Measurements from ENCODE around the gene NTRK2.

NTRK2 gene

GRCh38 chr9:84990850-84991513, 321.5 kb downstream of the NTRK2 start:
- Mint-ChIP-seq H3K4me3 (no peak overlapping the region), H3K36me3 (no peaks in the 10 kb centered on the region), H3K27me3 (peaks cover 4% of the 10 kb centered on the region), H3K27ac (no peak overlapping the region), H3K4me1 (ENCODE audit: low read depth) (no peaks in the 10 kb centered on the region), H3K9me3 (ENCODE audit: low read depth) (no peaks in the 10 kb centered on the region)

- Mint-ChIP-seq H3K9me3 (ENCODE audit: low read depth) (no peaks in the 10 kb centered on the region), H3K4me1 (ENCODE audit: low read depth) (no peaks in the 10 kb centered on the region), H3K4me3 (no peak overlapping the region), H3K27me3 (peaks cover 4% of the 10 kb centered on the region), H3K27ac (no peak overlapping the region), H3K36me3 (no peaks in the 10 kb centered on the region)
Measured at GRCh38 chr9:84991514-84991870, 322.0 kb downstream of the NTRK2 start.

- Mint-ChIP-seq H3K27ac (no peak overlapping the region), H3K4me3 (no peak overlapping the region), H3K4me1 (ENCODE audit: low read depth) (no peaks in the 10 kb centered on the region), H3K9me3 (ENCODE audit: low read depth) (no peaks in the 10 kb centered on the region), H3K27me3 (peaks cover 5% of the 10 kb centered on the region), H3K36me3 (no peaks in the 10 kb centered on the region)
Measured at GRCh38 chr9:84992381-84992780, 322.9 kb downstream of the NTRK2 start.

GRCh38 chr9:84993105-84993504, 323.6 kb downstream of the NTRK2 start:
- Mint-ChIP-seq H3K9me3 (ENCODE audit: low read depth) (no peaks in the 10 kb centered on the region), H3K4me1 (ENCODE audit: low read depth) (no peaks in the 10 kb centered on the region), H3K36me3 (no peaks in the 10 kb centered on the region), H3K27ac (no peak overlapping the region), H3K27me3 (peaks cover 8% of the 10 kb centered on the region), H3K4me3 (no peak overlapping the region)

- no peak overlapping the region for H3K4me3 Mint-ChIP-seq
- H3K9me3 Mint-ChIP-seq (ENCODE audit: low read depth) = no peaks in the 10 kb centered on the region
- no peak overlapping the region for H3K27ac Mint-ChIP-seq
- H3K36me3 Mint-ChIP-seq = no peaks in the 10 kb centered on the region
- peaks cover 7% of the 10 kb centered on the region for H3K27me3 Mint-ChIP-seq
- no peaks in the 10 kb centered on the region for H3K4me1 Mint-ChIP-seq (ENCODE audit: low read depth)
Measured at GRCh38 chr9:84996029-84996428, 326.5 kb downstream of the NTRK2 start.

GRCh38 chr9:84996716-84997115, 327.2 kb downstream of the NTRK2 start:
- peaks cover 2% of the 10 kb centered on the region for H3K36me3 Mint-ChIP-seq
- no peaks in the 10 kb centered on the region for H3K4me1 Mint-ChIP-seq (ENCODE audit: low read depth)
- no peak overlapping the region for H3K27ac Mint-ChIP-seq
- no peaks in the 10 kb centered on the region for H3K9me3 Mint-ChIP-seq (ENCODE audit: low read depth)
- H3K27me3 Mint-ChIP-seq = peaks cover 6% of the 10 kb centered on the region
- H3K4me3 Mint-ChIP-seq = no peak overlapping the region

- no peaks in the 10 kb centered on the region for H3K9me3 Mint-ChIP-seq (ENCODE audit: low read depth)
- no peak overlapping the region for H3K4me3 Mint-ChIP-seq
- H3K27me3 Mint-ChIP-seq = peaks cover 6% of the 10 kb centered on the region
- no peak overlapping the region for H3K27ac Mint-ChIP-seq
- peaks cover 2% of the 10 kb centered on the region for H3K36me3 Mint-ChIP-seq
- H3K4me1 Mint-ChIP-seq (ENCODE audit: low read depth) = no peaks in the 10 kb centered on the region
Measured at GRCh38 chr9:84997472-84997871, 327.9 kb downstream of the NTRK2 start.

- Mint-ChIP-seq H3K27ac (no peak overlapping the region), H3K4me3 (no peak overlapping the region), H3K9me3 (ENCODE audit: low read depth) (no peaks in the 10 kb centered on the region), H3K36me3 (peaks cover 2% of the 10 kb centered on the region), H3K4me1 (ENCODE audit: low read depth) (no peaks in the 10 kb centered on the region), H3K27me3 (peaks cover 10% of the 10 kb centered on the region)
Measured at GRCh38 chr9:84998639-84999038, 329.1 kb downstream of the NTRK2 start.

GRCh38 chr9:84999788-85000187, 330.3 kb downstream of the NTRK2 start:
- Mint-ChIP-seq H3K9me3 (ENCODE audit: low read depth) (no peaks in the 10 kb centered on the region), H3K36me3 (peaks cover 2% of the 10 kb centered on the region), H3K27me3 (peaks cover 12% of the 10 kb centered on the region), H3K27ac (no peak overlapping the region), H3K4me1 (ENCODE audit: low read depth) (no peaks in the 10 kb centered on the region), H3K4me3 (no peak overlapping the region)

GRCh38 chr9:85001925-85002324, 332.4 kb downstream of the NTRK2 start:
- H3K36me3 Mint-ChIP-seq = peaks cover 2% of the 10 kb centered on the region
- no peak overlapping the region for H3K4me3 Mint-ChIP-seq
- H3K4me1 Mint-ChIP-seq (ENCODE audit: low read depth) = no peaks in the 10 kb centered on the region
- no peak overlapping the region for H3K27ac Mint-ChIP-seq
- peaks cover 9% of the 10 kb centered on the region for H3K27me3 Mint-ChIP-seq
- no peaks in the 10 kb centered on the region for H3K9me3 Mint-ChIP-seq (ENCODE audit: low read depth)

GRCh38 chr9:85004818-85005413, 335.4 kb downstream of the NTRK2 start:
- no peaks in the 10 kb centered on the region for H3K9me3 Mint-ChIP-seq (ENCODE audit: low read depth)
- H3K27ac Mint-ChIP-seq = no peak overlapping the region
- H3K4me3 Mint-ChIP-seq = no peak overlapping the region
- H3K4me1 Mint-ChIP-seq (ENCODE audit: low read depth) = no peaks in the 10 kb centered on the region
- H3K27me3 Mint-ChIP-seq = peaks cover 6% of the 10 kb centered on the region
- H3K36me3 Mint-ChIP-seq = peaks cover 2% of the 10 kb centered on the region

- H3K9me3 Mint-ChIP-seq (ENCODE audit: low read depth) = no peaks in the 10 kb centered on the region
- peaks cover 6% of the 10 kb centered on the region for H3K27me3 Mint-ChIP-seq
- no peak overlapping the region for H3K4me3 Mint-ChIP-seq
- H3K4me1 Mint-ChIP-seq (ENCODE audit: low read depth) = no peaks in the 10 kb centered on the region
- H3K36me3 Mint-ChIP-seq = no peaks in the 10 kb centered on the region
- H3K27ac Mint-ChIP-seq = no peak overlapping the region
Measured at GRCh38 chr9:85007748-85008147, 338.2 kb downstream of the NTRK2 start.

GRCh38 chr9:85008215-85008614, 338.7 kb downstream of the NTRK2 start:
- H3K27ac Mint-ChIP-seq = no peak overlapping the region
- H3K9me3 Mint-ChIP-seq (ENCODE audit: low read depth) = no peaks in the 10 kb centered on the region
- H3K4me1 Mint-ChIP-seq (ENCODE audit: low read depth) = no peaks in the 10 kb centered on the region
- H3K4me3 Mint-ChIP-seq = no peak overlapping the region
- peaks cover 4% of the 10 kb centered on the region for H3K27me3 Mint-ChIP-seq
- no peaks in the 10 kb centered on the region for H3K36me3 Mint-ChIP-seq

- H3K36me3 Mint-ChIP-seq = no peaks in the 10 kb centered on the region
- no peak overlapping the region for H3K4me3 Mint-ChIP-seq
- H3K27me3 Mint-ChIP-seq = peaks cover 2% of the 10 kb centered on the region
- H3K27ac Mint-ChIP-seq = no peak overlapping the region
- no peaks in the 10 kb centered on the region for H3K4me1 Mint-ChIP-seq (ENCODE audit: low read depth)
- H3K9me3 Mint-ChIP-seq (ENCODE audit: low read depth) = no peaks in the 10 kb centered on the region
Measured at GRCh38 chr9:85009251-85009650, 339.7 kb downstream of the NTRK2 start.

- H3K27ac Mint-ChIP-seq = no peak overlapping the region
- H3K27me3 Mint-ChIP-seq = peaks cover 1% of the 10 kb centered on the region
- no peaks in the 10 kb centered on the region for H3K36me3 Mint-ChIP-seq
- no peaks in the 10 kb centered on the region for H3K4me1 Mint-ChIP-seq (ENCODE audit: low read depth)
- H3K9me3 Mint-ChIP-seq (ENCODE audit: low read depth) = no peaks in the 10 kb centered on the region
- no peak overlapping the region for H3K4me3 Mint-ChIP-seq
Measured at GRCh38 chr9:85013703-85014102, 344.2 kb downstream of the NTRK2 start.

GRCh38 chr9:85014292-85014691, 344.8 kb downstream of the NTRK2 start:
- Mint-ChIP-seq H3K4me1 (ENCODE audit: low read depth) (no peaks in the 10 kb centered on the region), H3K9me3 (ENCODE audit: low read depth) (no peaks in the 10 kb centered on the region), H3K4me3 (no peak overlapping the region), H3K27ac (no peak overlapping the region), H3K36me3 (no peaks in the 10 kb centered on the region), H3K27me3 (peaks cover 1% of the 10 kb centered on the region)
